CD4-positive, alpha-beta T cell (primary cell): ENCODE measurements around the gene CEACAM16. TPM values are rescaled to one million over a fixed set of nuclear protein-coding genes. Genes with fewer than 3 reads are reported as not detected.
"Not testable (repeated sequence)": the region's sequence is repeated elsewhere in the genome, so short reads cannot be mapped to it uniquely, and the experiment has no call there.

Experiments
- ATAC-seq: fragments of 200-7000 bp; cut with Tn5 transposase; one replicate; pipeline ENCODE4 v1.10.0; 2022; ENCODE audit warnings: mild to moderate bottlenecking; ENCODE audit not compliant: poor library complexity
- CTCF ChIA-PET: fragments of 350-600 bp; sonication (Branson Sonifier 250); formaldehyde crosslinking; loops from one replicate; lab custom pipeline; 2021; ENCODE audit warnings: antibody characterized with exemption, inconsistent platforms; lab: Charles Lee
- POLR2A ChIA-PET: fragments of 350-600 bp; sonication (Branson Sonifier 250); formaldehyde crosslinking; loops from one replicate; lab custom pipeline; 2021; ENCODE audit warnings: antibody characterized with exemption, inconsistent platforms; lab: Charles Lee
- DNase-seq, 14 experiments: peaks; one replicate each; pipeline ENCODE4 v3.0.0-alpha.2; 2013 to 2020; ENCODE audit warnings: mixed read lengths in 2 of 14
- H3K27ac ChIP-seq, 2 donors: one replicate each; pipeline versions ENCODE4 v1.5.1 to v1.7.0; 2013; ENCODE audit warnings: low read length in 2 of 2, low read depth in 1 of 2, mild to moderate bottlenecking in 1 of 2
- H3K27me3 ChIP-seq, 2 experiments: 1 replicate in 1 of 2; 2 replicates in 1 of 2; pipeline versions ENCODE4 v1.6.1 to v1.7.0; 2013; ENCODE audit warnings: low read length in 2 of 2, control low read depth in 1 of 2, mild to moderate bottlenecking in 1 of 2, moderate library complexity in 1 of 2; ENCODE audit not compliant: insufficient read depth in 2 of 2, control insufficient read depth in 1 of 2
- H3K36me3 ChIP-seq: one replicate; pipeline ENCODE4 v1.6.1; 2013; ENCODE audit warnings: low read length, control low read depth; ENCODE audit not compliant: insufficient read depth
- H3K4me1 ChIP-seq: one replicate; pipeline ENCODE4 v1.6.1; 2013; ENCODE audit warnings: low read length, control low read depth; ENCODE audit not compliant: insufficient read depth
- H3K4me3 ChIP-seq: one replicate; pipeline ENCODE4 v1.5.1; 2013; ENCODE audit warnings: mild to moderate bottlenecking, low read length, moderate library complexity
- H3K9me3 ChIP-seq, 2 experiments: 1 replicate in 1 of 2; 2 replicates in 1 of 2; pipeline versions ENCODE4 v1.6.1 to v1.7.0; 2013; ENCODE audit warnings: low read length in 2 of 2, mild to moderate bottlenecking in 2 of 2, control low read depth in 1 of 2, moderate library complexity in 1 of 2; ENCODE audit not compliant: control insufficient read depth in 1 of 2, insufficient read depth in 1 of 2
- H3K27ac Mint-ChIP-seq: one replicate; pipeline ENCODE4 v1.8.0; 2020; ENCODE audit warnings: mixed read lengths
- H3K27me3 Mint-ChIP-seq: one replicate; pipeline ENCODE4 v1.8.0; 2021; ENCODE audit warnings: mixed read lengths
- H3K36me3 Mint-ChIP-seq: one replicate; pipeline ENCODE4 v1.8.0; 2021; ENCODE audit warnings: low read depth, mixed read lengths
- H3K4me1 Mint-ChIP-seq: one replicate; pipeline ENCODE4 v1.8.0; 2021; ENCODE audit warnings: low read depth, mixed read lengths
- H3K4me3 Mint-ChIP-seq: one replicate; pipeline ENCODE4 v1.8.0; 2020; ENCODE audit warnings: mild to moderate bottlenecking, mixed read lengths
- H3K9me3 Mint-ChIP-seq: one replicate; pipeline ENCODE4 v1.8.0; 2020; ENCODE audit warnings: mixed read lengths
- CTCF ChIP-seq: fragments of 200-600 bp; IDR thresholded peaks from one replicate; pipeline ENCODE4 v1.8.0; 2022; ENCODE audit warnings: antibody characterized with exemption, mild to moderate bottlenecking
- intact Hi-C, 2 experiments: fragments of 100-400 bp; cut with DNase I in 1 of 2; cut with micrococcal nuclease in 1 of 2; formaldehyde crosslinking; loops; one replicate each; pipeline versions ENCODE4 v1.15.1 to v1.9.0; 2023 to 2025; cut with DNase I, micrococcal nuclease
- total RNA-seq, 174 experiments: library from RNA in 2 of 174; stranded (reverse) in 2 of 174; gene quantifications; one replicate each; pipeline ENCODE4 v1.2.3 and lab custom pipeline; 2021 to 2026

CEACAM16 gene
- total RNA-seq, 2 experiments from 2014 or later: not detected

GRCh38 chr19:44708940-44709339 is 10.0 kb downstream of the CEACAM16 start:
- no peaks in the 10 kb centered on the region for H3K27me3 Mint-ChIP-seq
- no peak overlapping the region for H3K27ac ChIP-seq
- no peaks in the 10 kb centered on the region for H3K36me3 ChIP-seq
- intact Hi-C loops: no loop called here
- no peak overlapping the region for H3K4me3 ChIP-seq
- no peaks in the 10 kb centered on the region for H3K36me3 Mint-ChIP-seq
- H3K9me3 Mint-ChIP-seq: no peaks in the 10 kb centered on the region
- no peak for TF ChIP-seq CTCF
- DNase-seq (no peak), ATAC-seq (no peak)
- H3K9me3 ChIP-seq: no peaks in the 10 kb centered on the region
- CTCF ChIA-PET: no interaction called here
- no peaks in the 10 kb centered on the region for H3K4me1 ChIP-seq
- POLR2A ChIA-PET: no interaction called here
- no peak overlapping the region for H3K4me3 Mint-ChIP-seq
- no peak overlapping the region for H3K27ac Mint-ChIP-seq
- no peaks in the 10 kb centered on the region for H3K27me3 ChIP-seq
- H3K4me1 Mint-ChIP-seq: no peaks in the 10 kb centered on the region

GRCh38 chr19:44709434-44710266 is 10.7 kb downstream of the CEACAM16 start:
- H3K4me1 ChIP-seq, H3K27ac ChIP-seq, H3K27me3 Mint-ChIP-seq, ATAC-seq, H3K9me3 Mint-ChIP-seq, H3K4me3 ChIP-seq, H3K27me3 ChIP-seq, H3K9me3 ChIP-seq, H3K27ac Mint-ChIP-seq, DNase-seq, CTCF ChIA-PET, H3K36me3 Mint-ChIP-seq, intact Hi-C loops, H3K36me3 ChIP-seq, H3K4me1 Mint-ChIP-seq, POLR2A ChIA-PET, H3K4me3 Mint-ChIP-seq: not testable (repeated sequence)

- intact Hi-C loops: no loop called here
- H3K4me1 ChIP-seq: no peaks in the 10 kb centered on the region
- H3K27ac ChIP-seq: no peak overlapping the region
- H3K9me3 ChIP-seq: peaks cover 8 to 9% of the 10 kb centered on the region in 2 experiments
- no peak overlapping the region for H3K27ac Mint-ChIP-seq
- no peaks in the 10 kb centered on the region for H3K27me3 ChIP-seq
- H3K36me3 Mint-ChIP-seq: no peaks in the 10 kb centered on the region
- H3K27me3 Mint-ChIP-seq: no peaks in the 10 kb centered on the region
- ATAC-seq: no peak
- ChIA-PET CTCF (no interaction called here), POLR2A (no interaction called here)
- H3K9me3 Mint-ChIP-seq: peaks cover 6% of the 10 kb centered on the region
- no peak overlapping the region for H3K4me3 ChIP-seq
- no peaks in the 10 kb centered on the region for H3K36me3 ChIP-seq
- H3K4me3 Mint-ChIP-seq: no peak overlapping the region
- no peak for TF ChIP-seq CTCF
- DNase-seq: no peak
- H3K4me1 Mint-ChIP-seq: no peaks in the 10 kb centered on the region
Measured at GRCh38 chr19:44710483-44710882, 11.5 kb downstream of the CEACAM16 start.
